Urinary bladder (tissue), 4 donors: ENCODE results near the gene GOLGA8N. TPM values are rescaled to one million over a fixed set of nuclear protein-coding genes. Genes with fewer than 3 reads are reported as not detected.

Source experiments
- DNase-seq: peaks from one replicate; pipeline ENCODE4 v3.0.0-alpha.2; 2015; ENCODE audit errors: extremely low spot score
- H3K27ac ChIP-seq: one replicate; pipeline ENCODE4 v1.5.1; 2013; ENCODE audit warnings: low read depth, mild to moderate bottlenecking, moderate library complexity
- H3K36me3 ChIP-seq: one replicate; pipeline ENCODE4 v1.6.1; 2013; ENCODE audit warnings: mild to moderate bottlenecking, moderate library complexity; ENCODE audit not compliant: insufficient read depth
- H3K4me1 ChIP-seq: one replicate; pipeline ENCODE4 v1.6.1; 2013; ENCODE audit warnings: mild to moderate bottlenecking, moderate library complexity; ENCODE audit not compliant: insufficient read depth
- H3K4me3 ChIP-seq: one replicate; pipeline ENCODE4 v1.5.1; 2013; ENCODE audit warnings: low read depth, low read length
- WGBS: extraction: QIAGEN DNeasy Blood & Tissue Kit; methylation state at CpG from one replicate; pipeline ENCODE4 v1.1.7; 2013; 5-methylcytosine and 5-hydroxymethylcytosine counted together
- polyA plus RNA-seq: library from polyadenylated mRNA; stranded (reverse); fragments of 200-250 nt; gene quantifications from one replicate; pipeline ENCODE4 v1.2.3, GENCODE V29; 2013
- total RNA-seq: library from RNA; depleted of rRNA; stranded (reverse); fragments of >200 nt; gene quantifications from one replicate; pipeline ENCODE4 v1.2.3, GENCODE V29; 2014
- donor health status: healthy with polysubstance abuse.
- donor health status: healthy.

GOLGA8N gene
- total and polyA plus RNA-seq, 2 donors, result 5.5 to 22.3 TPM

- WGBS, result 96% methylated on average over 8 of the region's 8 CpGs
- H3K27ac ChIP-seq, result no peak overlapping the region
Observed at GRCh38 chr15:32636908-32637567, 43.8 kb downstream of the GOLGA8N start.

GRCh38 chr15:32637704-32638103, 44.4 kb downstream of the GOLGA8N start:
- H3K4me3 ChIP-seq, result no peak overlapping the region
- DNase-seq, result no peak
- H3K36me3 ChIP-seq, result no peaks in the 10 kb centered on the region
- H3K27ac ChIP-seq, result no peak overlapping the region
- WGBS, result 97% methylated on average over 1 of the region's 1 CpG
- H3K4me1 ChIP-seq, result no peaks in the 10 kb centered on the region

More at GRCh38 chr15:32636908-32637567, 43.8 kb downstream of the GOLGA8N start:
- H3K36me3 ChIP-seq, result no peaks in the 10 kb centered on the region
- no peak overlapping the region for H3K4me3 ChIP-seq
- no peak for DNase-seq
- H3K4me1 ChIP-seq, result no peaks in the 10 kb centered on the region

- Histone ChIP-seq H3K27ac (no peak within 1 kb of the TSS), H3K4me3 (no peak within 1 kb of the TSS), H3K36me3 (no peaks in the 10 kb centered on the region), H3K4me1 (no peaks in the 10 kb centered on the region)
- peak; percentile 15 for DNase-seq
- WGBS, result 13% methylated on average over 22 of the region's 22 CpGs
Observed at GRCh38 chr15:32641517-32642059, 48.3 kb downstream of the GOLGA8N start, which contains the start of gene SCG5. SCG5 (plus strand) TSS chr15:32641710; CDS start chr15:32643593, 1,883 bp downstream.

GRCh38 chr15:32642667-32643435, 49.6 kb downstream of the GOLGA8N start:
- Histone ChIP-seq H3K27ac (no peak overlapping the region), H3K4me1 (no peaks in the 10 kb centered on the region), H3K36me3 (no peaks in the 10 kb centered on the region), H3K4me3 (no peak overlapping the region)
- 73% methylated on average over 5 of the region's 5 CpGs for WGBS
- DNase-seq, result no peak

- H3K36me3 ChIP-seq, result no peaks in the 10 kb centered on the region
- H3K27ac ChIP-seq, result no peak overlapping the region
- H3K4me1 ChIP-seq, result no peaks in the 10 kb centered on the region
- WGBS, result 93% methylated on average over 1 of the region's 1 CpG
- H3K4me3 ChIP-seq, result no peak overlapping the region
- DNase-seq, result no peak
Observed at GRCh38 chr15:32643907-32644445, 50.7 kb downstream of the GOLGA8N start.

- no peaks in the 10 kb centered on the region for H3K36me3 ChIP-seq
- 56% methylated on average over 5 of the region's 5 CpGs for WGBS
- H3K4me3 ChIP-seq, result no peak overlapping the region
- H3K27ac ChIP-seq, result no peak overlapping the region
- DNase-seq, result no peak
- no peaks in the 10 kb centered on the region for H3K4me1 ChIP-seq
Observed at GRCh38 chr15:32646291-32646690, 53.0 kb downstream of the GOLGA8N start.

- Histone ChIP-seq H3K36me3 (no peaks in the 10 kb centered on the region), H3K27ac (no peak overlapping the region), H3K4me3 (no peak overlapping the region), H3K4me1 (no peaks in the 10 kb centered on the region)
- no peak for DNase-seq
- WGBS, result 66% methylated on average over 5 of the region's 5 CpGs
Observed at GRCh38 chr15:32649342-32649741, 56.1 kb downstream of the GOLGA8N start.

- no peaks in the 10 kb centered on the region for H3K36me3 ChIP-seq
- no peak for DNase-seq
- no peaks in the 10 kb centered on the region for H3K4me1 ChIP-seq
- H3K27ac ChIP-seq, result no peak overlapping the region
- 49% methylated on average over 6 of the region's 6 CpGs for WGBS
- no peak overlapping the region for H3K4me3 ChIP-seq
Observed at GRCh38 chr15:32651229-32651837, 58.1 kb downstream of the GOLGA8N start.

GRCh38 chr15:32652178-32652577, 58.9 kb downstream of the GOLGA8N start:
- WGBS, result 63% methylated on average over 3 of the region's 3 CpGs
- no peak overlapping the region for H3K27ac ChIP-seq
- no peaks in the 10 kb centered on the region for H3K4me1 ChIP-seq
- no peak overlapping the region for H3K4me3 ChIP-seq
- DNase-seq, result no peak
- no peaks in the 10 kb centered on the region for H3K36me3 ChIP-seq

GRCh38 chr15:32656091-32656490, 62.8 kb downstream of the GOLGA8N start:
- 53% methylated on average over 4 of the region's 4 CpGs for WGBS

GRCh38 chr15:32656496-32656895, 63.2 kb downstream of the GOLGA8N start:
- 69% methylated on average over 9 of the region's 9 CpGs for WGBS
- DNase-seq, result no peak
- Histone ChIP-seq H3K36me3 (no peaks in the 10 kb centered on the region), H3K27ac (no peak overlapping the region), H3K4me1 (no peaks in the 10 kb centered on the region), H3K4me3 (no peak overlapping the region)

More at GRCh38 chr15:32656091-32656490, 62.8 kb downstream of the GOLGA8N start:
- no peak overlapping the region for H3K4me3 ChIP-seq
- H3K36me3 ChIP-seq, result no peaks in the 10 kb centered on the region
- DNase-seq, result no peak
- H3K4me1 ChIP-seq, result no peaks in the 10 kb centered on the region
- H3K27ac ChIP-seq, result no peak overlapping the region
